GM12864 (cell line): ENCODE data around the gene NLRP4.
A peak's percentile ranks its signal among the peaks of the same experiment; 100 is the strongest.

Source experiments
- DNase-seq: peaks from one replicate; pipeline ENCODE4 v3.0.0-alpha.2; 2011; ENCODE audit warnings: low read depth
- H3K4me3 ChIP-seq: 2 replicates; pipeline ENCODE4 v1.5.1; 2011; ENCODE audit warnings: mild to moderate bottlenecking, low read depth, low read length, control low read depth
- TF ChIP-seq, protein P1 (sequence below): IDR thresholded peaks from 2 replicates; pipeline ENCODE4 v1.5.1; 2011; ENCODE audit warnings: low read depth, mild to moderate bottlenecking, moderate library complexity, low read length, control low read depth, inconsistent platforms; ENCODE audit errors: missing control alignments

NLRP4 gene, protein sequence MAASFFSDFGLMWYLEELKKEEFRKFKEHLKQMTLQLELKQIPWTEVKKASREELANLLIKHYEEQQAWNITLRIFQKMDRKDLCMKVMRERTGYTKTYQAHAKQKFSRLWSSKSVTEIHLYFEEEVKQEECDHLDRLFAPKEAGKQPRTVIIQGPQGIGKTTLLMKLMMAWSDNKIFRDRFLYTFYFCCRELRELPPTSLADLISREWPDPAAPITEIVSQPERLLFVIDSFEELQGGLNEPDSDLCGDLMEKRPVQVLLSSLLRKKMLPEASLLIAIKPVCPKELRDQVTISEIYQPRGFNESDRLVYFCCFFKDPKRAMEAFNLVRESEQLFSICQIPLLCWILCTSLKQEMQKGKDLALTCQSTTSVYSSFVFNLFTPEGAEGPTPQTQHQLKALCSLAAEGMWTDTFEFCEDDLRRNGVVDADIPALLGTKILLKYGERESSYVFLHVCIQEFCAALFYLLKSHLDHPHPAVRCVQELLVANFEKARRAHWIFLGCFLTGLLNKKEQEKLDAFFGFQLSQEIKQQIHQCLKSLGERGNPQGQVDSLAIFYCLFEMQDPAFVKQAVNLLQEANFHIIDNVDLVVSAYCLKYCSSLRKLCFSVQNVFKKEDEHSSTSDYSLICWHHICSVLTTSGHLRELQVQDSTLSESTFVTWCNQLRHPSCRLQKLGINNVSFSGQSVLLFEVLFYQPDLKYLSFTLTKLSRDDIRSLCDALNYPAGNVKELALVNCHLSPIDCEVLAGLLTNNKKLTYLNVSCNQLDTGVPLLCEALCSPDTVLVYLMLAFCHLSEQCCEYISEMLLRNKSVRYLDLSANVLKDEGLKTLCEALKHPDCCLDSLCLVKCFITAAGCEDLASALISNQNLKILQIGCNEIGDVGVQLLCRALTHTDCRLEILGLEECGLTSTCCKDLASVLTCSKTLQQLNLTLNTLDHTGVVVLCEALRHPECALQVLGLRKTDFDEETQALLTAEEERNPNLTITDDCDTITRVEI

DNA sequence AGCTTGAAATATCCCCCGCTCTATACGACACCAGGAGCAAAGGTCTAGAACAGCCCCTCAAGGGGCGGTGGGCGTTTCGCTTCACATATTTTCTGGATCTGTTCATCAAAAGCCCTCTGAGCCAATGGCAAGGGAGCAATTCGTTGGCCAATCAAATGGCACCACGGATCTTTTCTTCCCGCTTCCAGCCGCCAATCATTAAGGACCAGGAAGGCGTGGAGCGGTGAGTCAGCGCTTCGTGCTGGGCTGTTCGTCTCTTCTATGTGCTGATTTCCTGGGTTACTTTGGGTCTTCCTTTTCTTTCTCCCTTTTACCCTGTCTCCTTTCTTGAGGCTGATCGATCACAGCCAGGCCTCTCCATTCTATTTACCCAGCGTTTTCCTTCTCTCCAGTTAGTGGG is at the start of gene NLRP4:
TSS of gene NLRP4 (plus strand) at position 201 of the 400 bp plus-strand sequence. CDS start 15,541 bp downstream, outside the sequence.
- DNase-seq, result no peak
- H3K4me3 ChIP-seq, result no peak within 1 kb of the TSS
- TF ChIP-seq, protein P1, sequence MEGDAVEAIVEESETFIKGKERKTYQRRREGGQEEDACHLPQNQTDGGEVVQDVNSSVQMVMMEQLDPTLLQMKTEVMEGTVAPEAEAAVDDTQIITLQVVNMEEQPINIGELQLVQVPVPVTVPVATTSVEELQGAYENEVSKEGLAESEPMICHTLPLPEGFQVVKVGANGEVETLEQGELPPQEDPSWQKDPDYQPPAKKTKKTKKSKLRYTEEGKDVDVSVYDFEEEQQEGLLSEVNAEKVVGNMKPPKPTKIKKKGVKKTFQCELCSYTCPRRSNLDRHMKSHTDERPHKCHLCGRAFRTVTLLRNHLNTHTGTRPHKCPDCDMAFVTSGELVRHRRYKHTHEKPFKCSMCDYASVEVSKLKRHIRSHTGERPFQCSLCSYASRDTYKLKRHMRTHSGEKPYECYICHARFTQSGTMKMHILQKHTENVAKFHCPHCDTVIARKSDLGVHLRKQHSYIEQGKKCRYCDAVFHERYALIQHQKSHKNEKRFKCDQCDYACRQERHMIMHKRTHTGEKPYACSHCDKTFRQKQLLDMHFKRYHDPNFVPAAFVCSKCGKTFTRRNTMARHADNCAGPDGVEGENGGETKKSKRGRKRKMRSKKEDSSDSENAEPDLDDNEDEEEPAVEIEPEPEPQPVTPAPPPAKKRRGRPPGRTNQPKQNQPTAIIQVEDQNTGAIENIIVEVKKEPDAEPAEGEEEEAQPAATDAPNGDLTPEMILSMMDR, result no peak

DNA sequence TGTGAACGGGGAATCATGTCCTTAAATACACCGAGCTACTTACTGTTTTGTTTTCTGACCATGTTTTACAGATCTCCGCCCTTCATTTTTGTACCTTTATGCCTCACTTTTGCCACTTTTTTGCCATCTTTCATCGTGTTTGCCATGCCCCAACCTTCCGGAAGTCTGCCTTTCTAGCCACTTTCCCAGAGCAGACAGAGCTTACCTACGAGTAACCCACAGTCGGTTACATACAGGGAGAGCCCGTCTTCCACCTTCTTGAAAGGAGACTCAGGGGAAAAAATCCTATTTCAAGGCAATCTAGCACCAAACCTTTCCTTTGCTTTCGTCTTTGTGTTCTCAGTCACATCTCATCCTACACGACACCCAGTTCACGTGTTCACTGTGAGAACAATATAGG is 41.3 kb upstream of the NLRP4 start:
- DNase-seq, result no peak
- H3K4me3 ChIP-seq, result no peak overlapping the region
- TF ChIP-seq, protein P1, result no peak

DNA sequence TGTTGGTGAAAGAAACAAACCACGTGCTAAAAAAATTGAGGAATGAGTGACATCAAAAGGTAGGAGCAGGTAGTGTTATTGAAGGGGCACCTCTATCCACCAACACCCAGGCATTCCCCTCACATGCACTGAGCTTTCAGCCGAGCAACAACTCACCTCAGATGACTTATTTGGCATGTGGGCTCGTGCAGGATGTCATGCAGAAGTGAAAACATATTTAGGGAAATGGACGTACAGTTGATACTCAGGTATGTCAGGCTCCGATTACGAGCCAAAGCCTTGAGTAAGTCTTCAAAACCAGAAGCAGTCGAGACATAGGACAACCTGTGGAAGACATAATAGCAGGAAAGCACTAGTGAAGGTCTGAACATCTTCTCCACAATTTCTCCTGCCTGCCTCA is 34.9 kb upstream of the NLRP4 start:
- DNase-seq, result no peak
- H3K4me3 ChIP-seq, result no peak overlapping the region
- TF ChIP-seq, protein P1, result no peak

DNA sequence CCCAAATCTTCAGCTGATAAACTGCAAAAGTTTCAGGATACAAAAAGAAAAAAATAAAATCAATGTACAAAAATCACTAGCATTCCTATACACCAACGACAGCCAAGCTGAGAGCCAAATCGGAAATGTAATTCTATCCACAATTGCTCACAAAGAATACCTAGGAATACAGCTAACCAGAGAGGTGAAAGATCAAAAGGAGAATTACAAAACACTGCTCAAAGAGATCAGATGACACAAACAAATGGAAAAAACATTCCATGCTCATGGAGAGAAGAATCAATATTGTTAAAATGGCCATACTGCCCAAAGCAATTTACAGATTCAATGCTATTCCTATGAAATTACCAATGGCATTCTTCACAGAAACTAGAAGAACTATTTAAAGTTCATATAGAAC is 34.1 kb upstream of the NLRP4 start:
- TF ChIP-seq, protein P1, result no peak
- no peak overlapping the region for H3K4me3 ChIP-seq
- no peak for DNase-seq

DNA sequence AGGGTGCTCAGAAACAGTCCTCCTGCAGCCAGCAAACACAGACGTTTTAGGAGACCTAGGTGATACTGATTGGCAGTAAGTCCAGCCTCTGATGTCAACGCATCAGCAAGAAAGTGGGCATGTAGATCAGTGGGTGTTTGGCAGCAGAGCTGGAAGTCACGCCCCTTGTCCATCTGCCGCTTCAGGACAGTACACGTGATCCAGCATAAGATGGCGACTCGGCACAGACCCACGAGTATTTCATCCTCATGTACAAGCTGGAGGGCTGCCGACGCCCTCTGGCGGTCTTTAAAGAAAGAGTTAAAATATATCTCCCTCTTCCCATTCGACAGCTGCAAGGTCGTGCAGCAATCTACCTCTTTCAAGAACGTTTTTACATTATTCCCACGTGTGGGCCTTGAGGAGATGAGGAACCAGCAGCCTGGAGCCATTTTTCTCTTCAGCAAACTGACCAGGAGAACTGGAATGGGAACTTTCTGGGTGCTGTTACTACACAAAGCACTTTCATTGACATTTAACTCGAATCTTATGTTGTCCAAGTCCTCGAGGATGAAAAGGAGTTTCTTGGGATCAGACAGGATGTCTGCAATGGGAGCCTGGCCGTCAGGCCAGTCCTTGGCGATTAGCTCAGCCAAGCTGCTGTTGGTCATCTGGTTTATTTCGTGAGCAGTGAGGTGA is 26.8 kb upstream of the NLRP4 start:
- peak; percentile 86 for DNase-seq
- H3K4me3 ChIP-seq, result no peak overlapping the region
- TF ChIP-seq, protein P1, result peak; percentile 59

DNA sequence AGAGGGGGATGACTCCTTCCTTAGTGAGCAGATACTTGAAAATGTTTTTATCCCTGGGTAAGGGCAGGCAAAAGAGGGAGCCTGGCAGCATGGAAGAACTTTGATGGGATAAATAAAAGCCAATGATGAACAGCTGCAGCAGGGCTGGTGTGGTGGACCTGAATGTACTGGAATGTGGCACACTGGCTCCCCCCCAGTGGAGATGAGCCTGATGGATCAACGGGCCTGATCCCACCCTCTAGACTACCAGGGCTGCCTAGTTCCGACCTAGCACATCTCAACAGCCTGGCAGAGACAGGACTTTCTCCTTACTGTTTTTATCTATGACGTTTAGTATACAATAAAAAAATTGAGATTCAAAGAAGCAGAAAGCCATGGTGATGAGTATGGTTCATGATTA is 25.0 kb upstream of the NLRP4 start:
- no peak overlapping the region for H3K4me3 ChIP-seq
- TF ChIP-seq, protein P1, result no peak

More for the DNA sequence above, 25.0 kb upstream of the NLRP4 start:
- no peak for DNase-seq
